ENCODE measurements around the gene U2SURP.

GRCh38 chr3:142962175-142962519 lies 39.2 kb upstream of the U2SURP start:
- TF ChIP-seq CTCF (IDR thresholded peaks at IDR 0.05 in 2 of 3, conservative IDR thresholded peaks at IDR 0.05 in 1 of 3; ENCODE audit: borderline replicate concordance in 1 of 3, insufficient read depth in 1 of 3, low read depth in 2 of 3, low read length in 2 of 3) (no peak), POLR2A (IDR thresholded peaks at IDR 0.05; ENCODE audit: borderline replicate concordance, extremely low read depth, insufficient read depth, insufficient read length) (no peak), ZNF274 (IDR thresholded peaks at IDR 0.05; ENCODE audit: low read depth, low read length) (no peak), POLR2AphosphoS5 (IDR thresholded peaks at IDR 0.05; ENCODE audit: low read depth, low read length) (no peak), RAD21 (IDR thresholded peaks at IDR 0.05; ENCODE audit: low read depth) (no peak), EZH2phosphoT487 (IDR thresholded peaks at IDR 0.05; ENCODE audit: borderline replicate concordance) (no peak), CEBPB (IDR thresholded peaks at IDR 0.05; ENCODE audit: low read depth) (no peak), YY1 (IDR thresholded peaks at IDR 0.05; ENCODE audit: extremely low read depth, insufficient replicate concordance, low read depth, low read length) (no peak), SRF (IDR thresholded peaks at IDR 0.05; ENCODE audit: low read depth) (no peak)
- TF ChIP-seq, protein P1, sequence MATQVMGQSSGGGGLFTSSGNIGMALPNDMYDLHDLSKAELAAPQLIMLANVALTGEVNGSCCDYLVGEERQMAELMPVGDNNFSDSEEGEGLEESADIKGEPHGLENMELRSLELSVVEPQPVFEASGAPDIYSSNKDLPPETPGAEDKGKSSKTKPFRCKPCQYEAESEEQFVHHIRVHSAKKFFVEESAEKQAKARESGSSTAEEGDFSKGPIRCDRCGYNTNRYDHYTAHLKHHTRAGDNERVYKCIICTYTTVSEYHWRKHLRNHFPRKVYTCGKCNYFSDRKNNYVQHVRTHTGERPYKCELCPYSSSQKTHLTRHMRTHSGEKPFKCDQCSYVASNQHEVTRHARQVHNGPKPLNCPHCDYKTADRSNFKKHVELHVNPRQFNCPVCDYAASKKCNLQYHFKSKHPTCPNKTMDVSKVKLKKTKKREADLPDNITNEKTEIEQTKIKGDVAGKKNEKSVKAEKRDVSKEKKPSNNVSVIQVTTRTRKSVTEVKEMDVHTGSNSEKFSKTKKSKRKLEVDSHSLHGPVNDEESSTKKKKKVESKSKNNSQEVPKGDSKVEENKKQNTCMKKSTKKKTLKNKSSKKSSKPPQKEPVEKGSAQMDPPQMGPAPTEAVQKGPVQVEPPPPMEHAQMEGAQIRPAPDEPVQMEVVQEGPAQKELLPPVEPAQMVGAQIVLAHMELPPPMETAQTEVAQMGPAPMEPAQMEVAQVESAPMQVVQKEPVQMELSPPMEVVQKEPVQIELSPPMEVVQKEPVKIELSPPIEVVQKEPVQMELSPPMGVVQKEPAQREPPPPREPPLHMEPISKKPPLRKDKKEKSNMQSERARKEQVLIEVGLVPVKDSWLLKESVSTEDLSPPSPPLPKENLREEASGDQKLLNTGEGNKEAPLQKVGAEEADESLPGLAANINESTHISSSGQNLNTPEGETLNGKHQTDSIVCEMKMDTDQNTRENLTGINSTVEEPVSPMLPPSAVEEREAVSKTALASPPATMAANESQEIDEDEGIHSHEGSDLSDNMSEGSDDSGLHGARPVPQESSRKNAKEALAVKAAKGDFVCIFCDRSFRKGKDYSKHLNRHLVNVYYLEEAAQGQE (IDR thresholded peaks at IDR 0.05; ENCODE audit: low read depth): no peak
- TF ChIP-seq, protein P2, sequence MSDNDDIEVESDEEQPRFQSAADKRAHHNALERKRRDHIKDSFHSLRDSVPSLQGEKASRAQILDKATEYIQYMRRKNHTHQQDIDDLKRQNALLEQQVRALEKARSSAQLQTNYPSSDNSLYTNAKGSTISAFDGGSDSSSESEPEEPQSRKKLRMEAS (IDR thresholded peaks at IDR 0.05): no peak
- TF ChIP-seq, protein P3, sequence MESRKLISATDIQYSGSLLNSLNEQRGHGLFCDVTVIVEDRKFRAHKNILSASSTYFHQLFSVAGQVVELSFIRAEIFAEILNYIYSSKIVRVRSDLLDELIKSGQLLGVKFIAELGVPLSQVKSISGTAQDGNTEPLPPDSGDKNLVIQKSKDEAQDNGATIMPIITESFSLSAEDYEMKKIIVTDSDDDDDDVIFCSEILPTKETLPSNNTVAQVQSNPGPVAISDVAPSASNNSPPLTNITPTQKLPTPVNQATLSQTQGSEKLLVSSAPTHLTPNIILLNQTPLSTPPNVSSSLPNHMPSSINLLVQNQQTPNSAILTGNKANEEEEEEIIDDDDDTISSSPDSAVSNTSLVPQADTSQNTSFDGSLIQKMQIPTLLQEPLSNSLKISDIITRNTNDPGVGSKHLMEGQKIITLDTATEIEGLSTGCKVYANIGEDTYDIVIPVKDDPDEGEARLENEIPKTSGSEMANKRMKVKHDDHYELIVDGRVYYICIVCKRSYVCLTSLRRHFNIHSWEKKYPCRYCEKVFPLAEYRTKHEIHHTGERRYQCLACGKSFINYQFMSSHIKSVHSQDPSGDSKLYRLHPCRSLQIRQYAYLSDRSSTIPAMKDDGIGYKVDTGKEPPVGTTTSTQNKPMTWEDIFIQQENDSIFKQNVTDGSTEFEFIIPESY (IDR thresholded peaks at IDR 0.05; ENCODE audit: extremely low read depth, insufficient replicate concordance, low read length): no peak

All from HCT116 (cell line).